Measurements from ENCODE around the gene NCK2. TPM values are rescaled to one million over a fixed set of nuclear protein-coding genes. Genes with fewer than 3 reads are reported as not detected.

Gene NCK2
- total RNA-seq, 1 donor from 2014 or later: 55.2 TPM

- Mint-ChIP-seq H3K4me1 (ENCODE audit: low read depth) (peaks cover 23% of the 10 kb centered on the region), H3K27ac (ENCODE audit: unreplicated experiment) (no peak overlapping the region), H3K27me3 (ENCODE audit: low read depth) (no peaks in the 10 kb centered on the region), H3K36me3 (ENCODE audit: low read depth) (peaks cover 10% of the 10 kb centered on the region), H3K4me3 (ENCODE audit: unreplicated experiment) (no peak overlapping the region), H3K9me3 (ENCODE audit: low read depth) (no peaks in the 10 kb centered on the region)
- TF ChIP-seq, protein P1, sequence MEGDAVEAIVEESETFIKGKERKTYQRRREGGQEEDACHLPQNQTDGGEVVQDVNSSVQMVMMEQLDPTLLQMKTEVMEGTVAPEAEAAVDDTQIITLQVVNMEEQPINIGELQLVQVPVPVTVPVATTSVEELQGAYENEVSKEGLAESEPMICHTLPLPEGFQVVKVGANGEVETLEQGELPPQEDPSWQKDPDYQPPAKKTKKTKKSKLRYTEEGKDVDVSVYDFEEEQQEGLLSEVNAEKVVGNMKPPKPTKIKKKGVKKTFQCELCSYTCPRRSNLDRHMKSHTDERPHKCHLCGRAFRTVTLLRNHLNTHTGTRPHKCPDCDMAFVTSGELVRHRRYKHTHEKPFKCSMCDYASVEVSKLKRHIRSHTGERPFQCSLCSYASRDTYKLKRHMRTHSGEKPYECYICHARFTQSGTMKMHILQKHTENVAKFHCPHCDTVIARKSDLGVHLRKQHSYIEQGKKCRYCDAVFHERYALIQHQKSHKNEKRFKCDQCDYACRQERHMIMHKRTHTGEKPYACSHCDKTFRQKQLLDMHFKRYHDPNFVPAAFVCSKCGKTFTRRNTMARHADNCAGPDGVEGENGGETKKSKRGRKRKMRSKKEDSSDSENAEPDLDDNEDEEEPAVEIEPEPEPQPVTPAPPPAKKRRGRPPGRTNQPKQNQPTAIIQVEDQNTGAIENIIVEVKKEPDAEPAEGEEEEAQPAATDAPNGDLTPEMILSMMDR (IDR thresholded peaks at IDR 0.05): no peak
- no peak for DNase-seq (ENCODE audit: low spot score)
Observed at GRCh38 chr2:105880637-105881036, 135.9 kb downstream of the NCK2 start.

DNA sequence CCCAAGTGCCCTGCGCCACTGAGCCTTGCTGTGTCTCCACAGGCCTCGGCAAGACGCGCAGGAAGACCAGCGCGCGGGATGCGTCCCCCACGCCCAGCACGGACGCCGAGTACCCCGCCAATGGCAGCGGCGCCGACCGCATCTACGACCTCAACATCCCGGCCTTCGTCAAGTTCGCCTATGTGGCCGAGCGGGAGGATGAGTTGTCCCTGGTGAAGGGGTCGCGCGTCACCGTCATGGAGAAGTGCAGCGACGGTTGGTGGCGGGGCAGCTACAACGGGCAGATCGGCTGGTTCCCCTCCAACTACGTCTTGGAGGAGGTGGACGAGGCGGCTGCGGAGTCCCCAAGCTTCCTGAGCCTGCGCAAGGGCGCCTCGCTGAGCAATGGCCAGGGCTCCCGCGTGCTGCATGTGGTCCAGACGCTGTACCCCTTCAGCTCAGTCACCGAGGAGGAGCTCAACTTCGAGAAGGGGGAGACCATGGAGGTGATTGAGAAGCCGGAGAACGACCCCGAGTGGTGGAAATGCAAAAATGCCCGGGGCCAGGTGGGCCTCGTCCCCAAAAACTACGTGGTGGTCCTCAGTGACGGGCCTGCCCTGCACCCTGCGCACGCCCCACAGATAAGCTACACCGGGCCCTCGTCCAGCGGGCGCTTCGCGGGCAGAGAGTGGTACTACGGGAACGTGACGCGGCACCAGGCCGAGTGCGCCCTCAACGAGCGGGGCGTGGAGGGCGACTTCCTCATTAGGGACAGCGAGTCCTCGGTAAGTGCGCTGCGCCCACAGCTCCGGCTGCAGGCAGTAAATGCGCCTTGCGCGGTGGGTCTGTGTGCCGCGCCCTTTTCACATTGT is 136.8 kb downstream of the NCK2 start:
- Mint-ChIP-seq H3K4me3 (ENCODE audit: unreplicated experiment) (no peak overlapping the region), H3K9me3 (ENCODE audit: low read depth) (no peaks in the 10 kb centered on the region), H3K36me3 (ENCODE audit: low read depth) (peaks cover 10% of the 10 kb centered on the region), H3K27me3 (ENCODE audit: low read depth) (no peaks in the 10 kb centered on the region), H3K27ac (ENCODE audit: unreplicated experiment) (no peak overlapping the region), H3K4me1 (ENCODE audit: low read depth) (peaks cover 32% of the 10 kb centered on the region)
- TF ChIP-seq, protein P1 (IDR thresholded peaks at IDR 0.05): no peak
- peak; percentile 94 for DNase-seq (ENCODE audit: low spot score)

DNA sequence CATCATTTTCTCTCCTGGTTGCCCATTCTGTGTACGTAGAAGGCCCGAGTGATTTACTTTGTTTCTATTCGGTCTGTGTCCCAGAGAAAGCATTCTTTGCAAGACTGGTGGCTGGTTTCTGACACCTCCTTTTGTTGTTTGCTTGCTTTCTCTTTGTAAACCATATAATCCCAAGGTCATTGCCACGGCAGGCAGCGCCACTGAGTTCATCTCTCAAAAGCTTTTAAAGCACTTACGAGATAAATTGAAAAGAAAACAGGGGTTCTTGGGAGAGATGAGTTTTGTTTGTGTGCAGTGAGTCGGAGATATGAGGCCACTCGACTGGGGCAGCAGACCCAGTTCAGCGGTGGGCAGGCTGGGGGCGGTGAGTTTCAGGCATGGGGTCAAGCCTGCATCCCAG is 137.6 kb downstream of the NCK2 start:
- Mint-ChIP-seq H3K36me3 (ENCODE audit: low read depth) (peaks cover 10% of the 10 kb centered on the region), H3K4me3 (ENCODE audit: unreplicated experiment) (no peak overlapping the region), H3K27ac (ENCODE audit: unreplicated experiment) (no peak overlapping the region), H3K9me3 (ENCODE audit: low read depth) (no peaks in the 10 kb centered on the region), H3K27me3 (ENCODE audit: low read depth) (no peaks in the 10 kb centered on the region), H3K4me1 (ENCODE audit: low read depth) (peaks cover 40% of the 10 kb centered on the region)
- TF ChIP-seq, protein P1 (IDR thresholded peaks at IDR 0.05): no peak
- DNase-seq (ENCODE audit: low spot score): no peak

DNA sequence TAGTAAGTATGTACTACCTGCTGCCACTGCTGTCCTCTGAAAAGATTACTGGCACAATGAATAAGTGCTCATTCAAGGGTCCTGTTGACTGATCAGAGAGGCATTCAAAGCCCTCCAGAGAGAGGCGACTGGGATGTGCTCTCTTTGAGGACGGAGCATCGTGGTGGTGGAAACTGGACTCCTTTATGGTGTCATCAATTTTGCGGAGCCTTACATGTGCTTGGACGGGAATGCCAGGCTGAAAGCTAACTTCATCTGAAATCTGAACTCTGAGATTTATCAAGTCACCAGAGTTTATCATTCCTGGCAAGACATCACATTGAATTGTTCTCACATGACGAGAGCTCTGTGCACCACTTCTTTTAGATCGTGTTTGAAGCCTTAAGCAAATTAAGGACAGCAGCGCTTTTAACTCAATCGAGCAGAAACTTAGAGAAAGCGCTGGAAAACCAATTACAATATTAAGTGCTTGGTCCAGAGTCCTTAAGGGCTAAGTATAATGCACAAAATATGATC is 138.3 kb downstream of the NCK2 start:
- no peak for DNase-seq (ENCODE audit: low spot score)
- Mint-ChIP-seq H3K36me3 (ENCODE audit: low read depth) (peaks cover 10% of the 10 kb centered on the region), H3K27ac (ENCODE audit: unreplicated experiment) (no peak overlapping the region), H3K9me3 (ENCODE audit: low read depth) (peaks cover 4% of the 10 kb centered on the region), H3K27me3 (ENCODE audit: low read depth) (no peaks in the 10 kb centered on the region), H3K4me1 (ENCODE audit: low read depth) (peaks cover 46% of the 10 kb centered on the region), H3K4me3 (ENCODE audit: unreplicated experiment) (no peak overlapping the region)
- TF ChIP-seq, protein P1 (IDR thresholded peaks at IDR 0.05): no peak

GRCh38 chr2:105883911-105884694 is 139.4 kb downstream of the NCK2 start:
- H3K4me1 Mint-ChIP-seq (ENCODE audit: low read depth): peaks cover 52% of the 10 kb centered on the region
- TF ChIP-seq, protein P1 (IDR thresholded peaks at IDR 0.05): no peak
- H3K27me3 Mint-ChIP-seq (ENCODE audit: low read depth): no peaks in the 10 kb centered on the region
- no peak overlapping the region for H3K27ac Mint-ChIP-seq (ENCODE audit: unreplicated experiment)
- H3K9me3 Mint-ChIP-seq (ENCODE audit: low read depth): peaks cover 10% of the 10 kb centered on the region
- H3K4me3 Mint-ChIP-seq (ENCODE audit: unreplicated experiment): no peak overlapping the region
- no peak for DNase-seq (ENCODE audit: low spot score)
- peaks cover 6% of the 10 kb centered on the region for H3K36me3 Mint-ChIP-seq (ENCODE audit: low read depth)
